Prostate gland (tissue), 2 donors: Measurements from ENCODE around the gene FAM50A. TPM values are rescaled to one million over a fixed set of nuclear protein-coding genes. Genes with fewer than 3 reads are reported as not detected.
A peak's percentile ranks its signal among the peaks of the same experiment; 100 is the strongest.

ENCODE experiments used
- DNase-seq: peaks from one replicate; pipeline ENCODE4 v3.0.0-alpha.2; 2019; ENCODE audit warnings: low spot score
- H3K27ac ChIP-seq, 2 donors: fragments of 200-600 bp; sonication (generic); 2 replicates each; pipeline ENCODE4 v1.5.1; 2017 to 2019
- H3K27me3 ChIP-seq: fragments of 200-600 bp; sonication (generic); replicated peaks from 2 replicates; pipeline ENCODE4 v1.5.1; 2019; ENCODE audit not compliant: insufficient read depth
- H3K36me3 ChIP-seq, 2 donors: fragments of 200-600 bp; sonication (generic); 1 replicate in 1 of 2; 2 replicates in 1 of 2; pipeline versions ENCODE4 v1.5.1 to v1.8.1; 2017 to 2019
- H3K4me1 ChIP-seq: fragments of 200-600 bp; sonication (generic); replicated peaks from 2 replicates; pipeline ENCODE4 v1.5.1; 2019
- H3K4me3 ChIP-seq, 2 donors: fragments of 200-600 bp; sonication (generic); 2 replicates each; pipeline ENCODE4 v1.5.1; 2017 to 2019
- H3K9me3 ChIP-seq: fragments of 200-600 bp; sonication (generic); 2 replicates; pipeline ENCODE4 v1.5.1; 2017
- CTCF ChIP-seq, 4 experiments: fragments of 200-600 bp in 2 of 4; fragments of 450-650 bp in 2 of 4; sonication (generic) in 2 of 4; IDR thresholded peaks; 1 replicate in 3 of 4; 2 replicates in 1 of 4; pipeline ENCODE4 v1.5.1; 2016 to 2019; ENCODE audit warnings: antibody characterized with exemption in 4 of 4, mild to moderate bottlenecking in 2 of 4, moderate library complexity in 2 of 4
- POLR2A ChIP-seq: fragments of 450-650 bp; IDR thresholded peaks from one replicate; pipeline ENCODE4 v1.6.1; 2016; ENCODE audit warnings: antibody characterized with exemption, mild to moderate bottlenecking
- POLR2AphosphoS5 ChIP-seq: sonication (generic); formaldehyde crosslinking; IDR thresholded peaks from one replicate; pipeline ENCODE4 v1.6.1; 2017; ENCODE audit warnings: antibody characterized with exemption
- WGBS: methylation state at CpG from one replicate; pipeline ENCODE4 v1.1.5; 2018; 5-methylcytosine and 5-hydroxymethylcytosine counted together
- intact Hi-C: fragments of 100-400 bp; cut with DNase I; formaldehyde crosslinking; loops from one replicate; pipeline ENCODE4 v1.14.2; 2022
- total RNA-seq, 2 donors: library from RNA; depleted of rRNA; stranded (reverse); fragments of >200 nt; gene quantifications; one replicate each; pipeline ENCODE4 v1.1.0, GENCODE V29; 2016

Gene FAM50A
- total RNA-seq, 2 donors from 2014 or later = 32.9 to 35.8 TPM

GRCh38 chrX:154450312-154450711 lies 6.4 kb downstream of the FAM50A start:
- no peak for DNase-seq
- intact Hi-C loops = no loop called here
- no peaks in the 10 kb centered on the region for H3K9me3 ChIP-seq
- TF ChIP-seq CTCF (IDR thresholded peaks at IDR 0.05) (no peak), POLR2AphosphoS5 (no peak), POLR2A (no peak)
- 88% methylated on average over 16 of the region's 17 CpGs for WGBS
- H3K27me3 ChIP-seq = no peaks in the 10 kb centered on the region
- no peak overlapping the region for H3K4me3 ChIP-seq
- H3K4me1 ChIP-seq = no peaks in the 10 kb centered on the region
- no peak overlapping the region for H3K27ac ChIP-seq
- H3K36me3 ChIP-seq = no peaks in the 10 kb centered on the region

GRCh38 chrX:154452823-154453222 lies 8.9 kb downstream of the FAM50A start:
- H3K4me3 ChIP-seq = no peak overlapping the region
- no peaks in the 10 kb centered on the region for H3K9me3 ChIP-seq
- 81% methylated on average over 9 of the region's 9 CpGs for WGBS
- no peak overlapping the region for H3K27ac ChIP-seq
- TF ChIP-seq POLR2A (no peak), POLR2AphosphoS5 (no peak), CTCF (IDR thresholded peaks at IDR 0.05) (no peak)
- H3K4me1 ChIP-seq = no peaks in the 10 kb centered on the region
- H3K27me3 ChIP-seq = no peaks in the 10 kb centered on the region
- intact Hi-C loops = no loop called here
- no peaks in the 10 kb centered on the region for H3K36me3 ChIP-seq
- no peak for DNase-seq

GRCh38 chrX:154457491-154458115 lies 13.7 kb downstream of the FAM50A start:
- intact Hi-C loops = no loop called here
- H3K36me3 ChIP-seq = no peaks in the 10 kb centered on the region

GRCh38 chrX:154458116-154458953 lies 14.4 kb downstream of the FAM50A start, which contains the start of gene PLXNA3:
TSS of gene PLXNA3 (plus strand) at chrX:154458281. CDS start at chrX:154460184, 1,903 bp downstream.
- intact Hi-C loops = no loop called here
- WGBS = 0% methylated on average over 4 of the region's 88 CpGs
- H3K9me3 ChIP-seq = no peaks in the 10 kb centered on the region
- peaks cover 3% of the 10 kb centered on the region for H3K4me1 ChIP-seq
- no peak for DNase-seq
- peak within 1 kb of the TSS; percentile 73 to 77 for H3K27ac ChIP-seq
- peak within 1 kb of the TSS; percentile 52 to 53 for H3K4me3 ChIP-seq
- H3K27me3 ChIP-seq = no peaks in the 10 kb centered on the region
- TF ChIP-seq POLR2A (peak; percentile 15), POLR2AphosphoS5 (no peak)
- no peaks in the 10 kb centered on the region for H3K36me3 ChIP-seq

More at GRCh38 chrX:154457491-154458115, 13.7 kb downstream of the FAM50A start:
- Histone ChIP-seq H3K4me3 (peak overlapping the region; percentile 52 to 53), H3K27ac (peak overlapping the region; percentile 73 to 77), H3K27me3 (no peaks in the 10 kb centered on the region), H3K9me3 (no peaks in the 10 kb centered on the region), H3K4me1 (peaks cover 3% of the 10 kb centered on the region)
- DNase-seq = no peak
- no peak for TF ChIP-seq POLR2A
- no peak for TF ChIP-seq POLR2AphosphoS5
- TF ChIP-seq CTCF (IDR thresholded peaks at IDR 0.05) = no peak
- WGBS = 9% methylated on average over 22 of the region's 65 CpGs

- Histone ChIP-seq H3K36me3 (no peaks in the 10 kb centered on the region), H3K27ac (peak overlapping the region; percentile 73 to 77), H3K4me3 (peak overlapping the region; percentile 52 to 53), H3K4me1 (peaks cover 3% of the 10 kb centered on the region), H3K9me3 (no peaks in the 10 kb centered on the region), H3K27me3 (no peaks in the 10 kb centered on the region)
- TF ChIP-seq POLR2AphosphoS5 = no peak
- TF ChIP-seq CTCF (IDR thresholded peaks at IDR 0.05) = no peak
- TF ChIP-seq POLR2A = peak; percentile 25
- WGBS = 10% methylated on average over 10 of the region's 15 CpGs
- DNase-seq = peak; percentile 30
- intact Hi-C loops = no loop called here
Observed at GRCh38 chrX:154458954-154459778, 15.2 kb downstream of the FAM50A start.
